Thyroid gland (tissue), 4 donors: ENCODE measurements around the gene TCF7L2. TPM values are rescaled to one million over a fixed set of nuclear protein-coding genes. Genes with fewer than 3 reads are reported as not detected.

Experiments
- DNase-seq, 2 donors: peaks; one replicate each; pipeline ENCODE4 v3.0.0-alpha.2; 2019
- H3K27ac ChIP-seq, 3 donors: fragments of 200-600 bp; sonication (generic); 1 replicate in 2 of 3; 2 replicates in 1 of 3; pipeline ENCODE4 v1.5.1; 2016 to 2019; ENCODE audit warnings: mild to moderate bottlenecking in 1 of 3, moderate library complexity in 1 of 3
- H3K27me3 ChIP-seq: fragments of 200-600 bp; sonication (generic); one replicate; pipeline ENCODE4 v1.5.1; 2019
- H3K36me3 ChIP-seq, 2 donors: fragments of 200-600 bp; sonication (generic); one replicate each; pipeline ENCODE4 v1.5.1; 2016 to 2019
- H3K4me1 ChIP-seq, 2 donors: fragments of 200-600 bp; sonication (generic); one replicate each; pipeline ENCODE4 v1.5.1; 2017 to 2019
- H3K4me3 ChIP-seq, 3 donors: fragments of 200-600 bp; sonication (generic); replicated peaks in 1 of 3; 1 replicate in 2 of 3; 2 replicates in 1 of 3; pipeline ENCODE4 v1.5.1; 2016; ENCODE audit warnings: mild to moderate bottlenecking in 1 of 3
- H3K9me3 ChIP-seq: fragments of 200-600 bp; sonication (generic); one replicate; pipeline ENCODE4 v1.5.1; 2017
- CTCF ChIP-seq, 6 experiments: fragments of 200-600 bp in 3 of 6; fragments of 450-650 bp in 3 of 6; sonication (generic) in 3 of 6; IDR thresholded peaks; one replicate each; pipeline ENCODE4 v1.5.1; 2016 to 2019; ENCODE audit warnings: antibody characterized with exemption in 6 of 6, mild to moderate bottlenecking in 2 of 6, inconsistent platforms in 1 of 6, moderate library complexity in 1 of 6
- POLR2A ChIP-seq, 2 donors: fragments of 450-650 bp; IDR thresholded peaks; one replicate each; pipeline ENCODE4 v1.6.1; 2017; ENCODE audit warnings: antibody characterized with exemption in 2 of 2, mild to moderate bottlenecking in 2 of 2, moderate library complexity in 1 of 2
- WGBS, 2 donors: methylation state at CpG; one replicate each; pipeline ENCODE4 v1.1.5; 2017; 5-methylcytosine and 5-hydroxymethylcytosine counted together
- intact Hi-C: fragments of 100-400 bp; cut with DNase I; formaldehyde crosslinking; loops from one replicate; pipeline ENCODE4 v1.15.1; 2023
- total RNA-seq, 4 donors: library from RNA; depleted of rRNA; stranded (reverse); fragments of >200 nt; gene quantifications; one replicate each; pipeline ENCODE4 v1.2.3, GENCODE V29; 2016

Gene TCF7L2
- total RNA-seq, 4 donors from 2014 or later, result 16.2 to 67.1 (median 25.3) TPM

- H3K4me1 ChIP-seq, result peaks cover 33 to 36% of the 10 kb centered on the region in 2 donors
- no peaks in the 10 kb centered on the region for H3K9me3 ChIP-seq
- DNase-seq, result no peak
- WGBS, 2 donors, result 16 to 21% methylated on average over 12 of the region's 12 CpGs
- peak overlapping the region in 1 of 3 donors; percentile 98 for H3K27ac ChIP-seq
- TF ChIP-seq POLR2A (IDR thresholded peaks at IDR 0.05) (no peak), CTCF (IDR thresholded peaks at IDR 0.05) (no peak)
- no peak overlapping the region for H3K4me3 ChIP-seq
- H3K36me3 ChIP-seq, result no peaks in the 10 kb centered on the region
- intact Hi-C loops, result loop anchor here (10.0 kb wide), 1 partner anchor 109 kb away; no protein-coding TSS in a partner anchor
- no peaks in the 10 kb centered on the region for H3K27me3 ChIP-seq
Observed at GRCh38 chr10:112955582-112956421, 5.8 kb downstream of the TCF7L2 start.

DNA sequence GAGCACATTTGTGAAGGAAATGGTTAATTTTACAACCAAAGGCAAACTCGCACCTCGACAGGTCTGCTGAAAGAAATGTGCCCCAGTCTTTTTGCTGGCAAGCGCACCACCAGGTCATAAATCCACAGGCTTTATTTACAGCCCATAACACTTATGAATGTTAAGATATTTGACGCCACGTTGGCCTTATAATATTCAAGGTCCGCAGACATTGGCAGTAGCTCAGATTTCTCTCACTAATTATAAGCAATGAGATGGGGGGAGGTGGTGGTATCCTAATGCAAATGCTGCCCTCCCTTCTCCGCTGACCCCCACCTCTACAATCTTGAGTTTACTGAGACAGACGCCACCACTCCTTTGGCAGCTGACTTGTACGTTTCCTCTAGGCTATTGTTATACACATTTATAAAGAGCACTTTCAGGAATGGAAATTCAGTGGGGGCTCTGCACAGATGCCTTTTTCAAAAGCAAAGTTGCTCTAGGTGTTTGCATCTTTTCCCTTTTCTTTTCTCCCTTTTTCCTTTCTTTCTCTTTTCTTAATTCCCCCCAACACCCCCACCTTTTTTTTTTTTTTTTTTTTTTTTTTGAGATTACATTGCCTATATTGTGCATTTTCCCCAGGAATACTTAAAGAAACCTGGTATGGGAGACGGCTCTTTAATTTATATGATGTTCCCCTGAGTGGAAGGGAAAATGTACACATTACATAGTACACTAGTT, 6.7 kb downstream of the TCF7L2 start:
- Histone ChIP-seq H3K27me3 (no peaks in the 10 kb centered on the region), H3K27ac (no peak overlapping the region), H3K9me3 (no peaks in the 10 kb centered on the region), H3K36me3 (no peaks in the 10 kb centered on the region), H3K4me3 (no peak overlapping the region), H3K4me1 (peaks cover 40 to 41% of the 10 kb centered on the region in 2 donors)
- DNase-seq, result no peak
- TF ChIP-seq CTCF (IDR thresholded peaks at IDR 0.05), result no peak
- no peak for TF ChIP-seq POLR2A (IDR thresholded peaks at IDR 0.05)
- WGBS, 2 donors, result 79 to 89% methylated on average over 10 of the region's 10 CpGs
- intact Hi-C loops, result loop anchor here (10.0 kb wide), 1 partner anchor 108 kb away; no protein-coding TSS in a partner anchor

- no peak overlapping the region for H3K27ac ChIP-seq
- no peak for DNase-seq
- TF ChIP-seq CTCF (IDR thresholded peaks at IDR 0.05) (no peak), POLR2A (IDR thresholded peaks at IDR 0.05) (no peak)
- H3K4me3 ChIP-seq, result no peak overlapping the region
- no peaks in the 10 kb centered on the region for H3K36me3 ChIP-seq
- H3K4me1 ChIP-seq, result peaks cover 48 to 49% of the 10 kb centered on the region in 2 donors
- H3K9me3 ChIP-seq, result no peaks in the 10 kb centered on the region
- intact Hi-C loops, result loop anchor here (10.0 kb wide), 1 partner anchor 107 kb away; no protein-coding TSS in a partner anchor
- 86 to 87% methylated on average over 4 of the region's 4 CpGs for WGBS, 2 donors
- H3K27me3 ChIP-seq, result no peaks in the 10 kb centered on the region
Observed at GRCh38 chr10:112957640-112958092, 7.6 kb downstream of the TCF7L2 start.

- WGBS, 2 donors, result 76 to 88% methylated on average over 8 of the region's 8 CpGs
- TF ChIP-seq CTCF (IDR thresholded peaks at IDR 0.05) (no peak), POLR2A (IDR thresholded peaks at IDR 0.05) (no peak)
- no peaks in the 10 kb centered on the region for H3K27me3 ChIP-seq
- intact Hi-C loops, result loop anchor here (10.0 kb wide), 1 partner anchor 106 kb away; no protein-coding TSS in a partner anchor
- H3K9me3 ChIP-seq, result no peaks in the 10 kb centered on the region
- H3K36me3 ChIP-seq, result no peaks in the 10 kb centered on the region
- no peak overlapping the region for H3K27ac ChIP-seq
- no peak for DNase-seq
- no peak overlapping the region for H3K4me3 ChIP-seq
- peaks cover 48 to 53% of the 10 kb centered on the region in 2 donors for H3K4me1 ChIP-seq
Observed at GRCh38 chr10:112958275-112958995, 8.4 kb downstream of the TCF7L2 start.
